ENCODE measurements around the gene LACRT. TPM values are rescaled to one million over a fixed set of nuclear protein-coding genes. Genes with fewer than 3 reads are reported as not detected.

The LACRT gene
- total and polyA plus RNA-seq, 2 of the 13 experiments (the other 11 are each of a cell fraction or from before 2014, with no cell fraction given), result not detected

DNA sequence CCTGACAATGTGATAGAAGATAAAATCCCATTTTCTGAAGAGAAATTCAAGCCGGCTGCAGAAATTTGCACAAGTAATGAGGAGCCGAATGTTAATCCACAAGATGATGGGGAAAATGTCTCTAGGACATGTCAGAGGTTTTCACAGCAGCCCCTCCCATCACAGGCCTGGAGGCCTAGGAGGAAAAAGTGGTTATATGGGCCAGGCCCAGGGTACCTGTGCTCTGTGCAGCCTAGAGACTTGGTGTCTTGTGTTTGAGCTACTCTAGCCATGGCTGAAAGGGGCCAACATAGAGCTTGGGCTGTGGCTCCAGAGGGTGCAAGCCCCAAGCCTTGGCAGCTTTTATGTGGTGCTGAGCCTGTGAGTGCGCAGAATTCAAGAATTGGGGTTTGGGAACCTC is 7.4 kb downstream of the LACRT start:
- no peaks in the 10 kb centered on the region for H3K79me2 ChIP-seq (ENCODE audit: insufficient read depth, low read length)
- no peak overlapping the region for H3K4me3 ChIP-seq (replicated peaks in 1 of 3; ENCODE audit: insufficient read depth in 1 of 3, low read depth in 2 of 3, low read length in 3 of 3)
- ChIA-PET CTCF (ENCODE audit: low intra/inter-chr PET ratio, low total read pairs) (no interaction called here), POLR2A (no interaction called here)
- no peak for FAIRE-seq
- no peak for ATAC-seq
- no TSS peak for BruUV-seq (replicated peaks)
- TF ChIP-seq, protein P1, sequence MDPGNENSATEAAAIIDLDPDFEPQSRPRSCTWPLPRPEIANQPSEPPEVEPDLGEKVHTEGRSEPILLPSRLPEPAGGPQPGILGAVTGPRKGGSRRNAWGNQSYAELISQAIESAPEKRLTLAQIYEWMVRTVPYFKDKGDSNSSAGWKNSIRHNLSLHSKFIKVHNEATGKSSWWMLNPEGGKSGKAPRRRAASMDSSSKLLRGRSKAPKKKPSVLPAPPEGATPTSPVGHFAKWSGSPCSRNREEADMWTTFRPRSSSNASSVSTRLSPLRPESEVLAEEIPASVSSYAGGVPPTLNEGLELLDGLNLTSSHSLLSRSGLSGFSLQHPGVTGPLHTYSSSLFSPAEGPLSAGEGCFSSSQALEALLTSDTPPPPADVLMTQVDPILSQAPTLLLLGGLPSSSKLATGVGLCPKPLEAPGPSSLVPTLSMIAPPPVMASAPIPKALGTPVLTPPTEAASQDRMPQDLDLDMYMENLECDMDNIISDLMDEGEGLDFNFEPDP (CRISPR knock-in tag; conservative IDR thresholded peaks at IDR 0.05), result no peak
- peaks cover 0 to 3% of the 10 kb centered on the region in 2 experiments; a peak in 2 of 5 replicates for H3K27me3 ChIP-seq (ENCODE audit: control insufficient read depth in 1 of 2, insufficient read depth in 2 of 2, low read length in 2 of 2)
- H3K4me2 ChIP-seq (ENCODE audit: low read depth, low read length), result no peak overlapping the region
- no peak overlapping the region for H3K27ac ChIP-seq (ENCODE audit: extremely low read length, insufficient read depth, low read length)
- no peaks in the 10 kb centered on the region for H4K20me1 ChIP-seq (ENCODE audit: insufficient read depth, low read length)
- H3K9me3 ChIP-seq (ENCODE audit: low read length), result peaks cover 17% of the 10 kb centered on the region
- no peak overlapping the region for H3K9ac ChIP-seq (ENCODE audit: insufficient read depth, low read depth, low read length)
- no peaks in the 10 kb centered on the region for H3K36me3 ChIP-seq (replicated peaks in 1 of 2; ENCODE audit: control insufficient read depth in 1 of 2, insufficient read depth in 2 of 2, low read length in 2 of 2)
- H3K4me1 ChIP-seq (ENCODE audit: insufficient read depth, low read length), result no peaks in the 10 kb centered on the region
- DNase-seq (ENCODE audit: low spot score), result no peak
- intact Hi-C loops (cut with micrococcal nuclease; ENCODE audit: unreplicated experiment) (no loop called here), in situ Hi-C loops (cut with HindIII; ENCODE audit: extremely low pct_ligation_motif_present, low pct_unique_long_range_greater_than_20kb) (no loop called here)
- no peak overlapping the region for H2AFZ ChIP-seq (ENCODE audit: low read length)
- 40% methylated on average over 3 of the region's 3 CpGs for WGBS (ENCODE audit: low lambda C conversion rate)

- BruUV-seq (replicated peaks), result no TSS peak
- Histone ChIP-seq H3K4me3 (replicated peaks in 1 of 3; ENCODE audit: insufficient read depth in 1 of 3, low read depth in 2 of 3, low read length in 3 of 3) (no peak overlapping the region), H3K9me3 (ENCODE audit: low read length) (peaks cover 17% of the 10 kb centered on the region), H2AFZ (ENCODE audit: low read length) (no peak overlapping the region), H3K4me2 (ENCODE audit: low read depth, low read length) (no peak overlapping the region), H3K4me1 (ENCODE audit: insufficient read depth, low read length) (no peaks in the 10 kb centered on the region), H3K9ac (ENCODE audit: insufficient read depth, low read depth, low read length) (no peak overlapping the region), H3K36me3 (replicated peaks in 1 of 2; ENCODE audit: control insufficient read depth in 1 of 2, insufficient read depth in 2 of 2, low read length in 2 of 2) (no peaks in the 10 kb centered on the region), H3K27ac (ENCODE audit: extremely low read length, insufficient read depth, low read length) (no peak overlapping the region), H4K20me1 (ENCODE audit: insufficient read depth, low read length) (no peaks in the 10 kb centered on the region), H3K79me2 (ENCODE audit: insufficient read depth, low read length) (no peaks in the 10 kb centered on the region), H3K27me3 (ENCODE audit: control insufficient read depth in 1 of 2, insufficient read depth in 2 of 2, low read length in 2 of 2) (no peaks in the 10 kb centered on the region)
- in situ Hi-C loops (cut with HindIII; ENCODE audit: extremely low pct_ligation_motif_present, low pct_unique_long_range_greater_than_20kb), result no loop called here
- no peak for DNase-seq (ENCODE audit: low spot score)
- CTCF ChIA-PET (ENCODE audit: low intra/inter-chr PET ratio, low total read pairs), result no interaction called here
- POLR2A ChIA-PET, result no interaction called here
- no peak for ATAC-seq
- no peak for FAIRE-seq
- intact Hi-C loops (cut with micrococcal nuclease; ENCODE audit: unreplicated experiment), result no loop called here
- TF ChIP-seq ZNF138 (CRISPR knock-in tag; IDR thresholded peaks at IDR 0.05; ENCODE audit: low read depth) (no peak), JUND (CRISPR knock-in tag; IDR thresholded peaks at IDR 0.05) (no peak), ZNF614 (CRISPR knock-in tag; IDR thresholded peaks at IDR 0.05; ENCODE audit: borderline replicate concordance) (no peak), TFDP1 (CRISPR knock-in tag; IDR thresholded peaks at IDR 0.05; ENCODE audit: borderline replicate concordance) (no peak), ZNF557 (CRISPR knock-in tag; IDR thresholded peaks at IDR 0.05) (no peak), REXO4 (CRISPR knock-in tag; IDR thresholded peaks at IDR 0.05; ENCODE audit: borderline replicate concordance) (no peak), NRL (CRISPR knock-in tag; IDR thresholded peaks at IDR 0.05; ENCODE audit: borderline replicate concordance) (no peak), ZNF569 (CRISPR knock-in tag; IDR thresholded peaks at IDR 0.05; ENCODE audit: borderline replicate concordance) (no peak), DZIP1 (CRISPR knock-in tag; IDR thresholded peaks at IDR 0.05) (no peak), EED (CRISPR knock-in tag; IDR thresholded peaks at IDR 0.05) (no peak)
Measured at GRCh38 chr12:54625598-54625997, 9.1 kb downstream of the LACRT start.
